GM06990 (cell line): Measurements from ENCODE around the gene FATE1.

ENCODE experiments used
- DNase-seq: peaks from one replicate; pipeline ENCODE4 v3.0.0-alpha.2; 2011; ENCODE audit not compliant: insufficient read length; ENCODE audit errors: extremely low read depth
- H3K27me3 ChIP-seq: replicated peaks from 2 replicates; pipeline ENCODE4 v1.6.0; 2011; ENCODE audit warnings: low read length; ENCODE audit not compliant: control insufficient read depth, insufficient read depth
- H3K36me3 ChIP-seq: 2 replicates; pipeline ENCODE4 v1.5.1; 2011; ENCODE audit warnings: low read length; ENCODE audit not compliant: control insufficient read depth, insufficient read depth
- H3K4me3 ChIP-seq: replicated peaks from 2 replicates; pipeline ENCODE4 v1.5.1; 2011; ENCODE audit warnings: low read depth, mild to moderate bottlenecking, control low read depth, low read length
- TF ChIP-seq, protein P1 (sequence below): IDR thresholded peaks from 2 replicates; pipeline ENCODE4 v1.5.1; 2011; ENCODE audit warnings: low read length, control low read depth, mild to moderate bottlenecking, inconsistent platforms; ENCODE audit not compliant: insufficient read depth, poor library complexity, severe bottlenecking

Gene FATE1

GRCh38 chrX:151715752-151716151 is at the start of gene FATE1:
TSS of gene FATE1 (plus strand) at chrX:151716035. CDS start at chrX:151716120, 85 bp downstream.
- TF ChIP-seq, protein P1, sequence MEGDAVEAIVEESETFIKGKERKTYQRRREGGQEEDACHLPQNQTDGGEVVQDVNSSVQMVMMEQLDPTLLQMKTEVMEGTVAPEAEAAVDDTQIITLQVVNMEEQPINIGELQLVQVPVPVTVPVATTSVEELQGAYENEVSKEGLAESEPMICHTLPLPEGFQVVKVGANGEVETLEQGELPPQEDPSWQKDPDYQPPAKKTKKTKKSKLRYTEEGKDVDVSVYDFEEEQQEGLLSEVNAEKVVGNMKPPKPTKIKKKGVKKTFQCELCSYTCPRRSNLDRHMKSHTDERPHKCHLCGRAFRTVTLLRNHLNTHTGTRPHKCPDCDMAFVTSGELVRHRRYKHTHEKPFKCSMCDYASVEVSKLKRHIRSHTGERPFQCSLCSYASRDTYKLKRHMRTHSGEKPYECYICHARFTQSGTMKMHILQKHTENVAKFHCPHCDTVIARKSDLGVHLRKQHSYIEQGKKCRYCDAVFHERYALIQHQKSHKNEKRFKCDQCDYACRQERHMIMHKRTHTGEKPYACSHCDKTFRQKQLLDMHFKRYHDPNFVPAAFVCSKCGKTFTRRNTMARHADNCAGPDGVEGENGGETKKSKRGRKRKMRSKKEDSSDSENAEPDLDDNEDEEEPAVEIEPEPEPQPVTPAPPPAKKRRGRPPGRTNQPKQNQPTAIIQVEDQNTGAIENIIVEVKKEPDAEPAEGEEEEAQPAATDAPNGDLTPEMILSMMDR, result no peak
- Histone ChIP-seq H3K36me3 (no peaks in the 10 kb centered on the region), H3K27me3 (no peaks in the 10 kb centered on the region; the same call in 1 of the 2 replicates), H3K4me3 (no peak within 1 kb of the TSS)
- no peak for DNase-seq

DNA sequence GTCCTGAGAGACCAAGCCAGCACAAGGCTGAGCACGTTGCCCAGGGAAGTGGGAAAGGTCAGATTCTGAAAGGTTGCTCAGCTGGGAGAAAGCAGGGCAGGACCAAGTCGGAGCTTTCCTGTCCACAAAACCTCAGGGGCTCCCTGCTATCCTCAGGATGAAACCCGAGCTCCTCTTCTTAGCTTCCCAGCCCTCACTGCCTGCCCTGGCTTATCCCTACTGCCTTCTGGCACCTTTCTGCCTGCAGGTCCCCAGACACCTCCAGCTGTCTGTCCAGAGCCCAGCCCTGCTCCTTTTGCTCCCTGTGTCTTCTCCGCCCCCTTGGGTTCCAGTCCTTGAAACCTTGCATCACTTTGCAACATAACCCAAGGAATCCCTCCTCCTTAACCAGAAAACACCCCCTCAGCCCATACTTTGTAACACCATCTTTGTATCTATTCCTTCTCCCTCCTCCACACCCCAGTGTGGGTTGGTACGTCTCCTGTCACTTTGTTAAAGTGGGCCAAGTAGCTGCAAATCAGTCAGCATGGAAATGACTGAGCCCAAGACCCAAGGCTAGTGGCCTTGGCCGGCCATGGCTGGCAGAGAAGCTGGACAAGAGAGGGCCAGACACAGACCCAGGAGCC is 40.6 kb upstream of the FATE1 start:
- H3K4me3 ChIP-seq, result no peak overlapping the region
- H3K36me3 ChIP-seq, result no peaks in the 10 kb centered on the region
- TF ChIP-seq, protein P1, result no peak
- no peak for DNase-seq
- H3K27me3 ChIP-seq, result no peaks in the 10 kb centered on the region; the same call in 1 of the 2 replicates

DNA sequence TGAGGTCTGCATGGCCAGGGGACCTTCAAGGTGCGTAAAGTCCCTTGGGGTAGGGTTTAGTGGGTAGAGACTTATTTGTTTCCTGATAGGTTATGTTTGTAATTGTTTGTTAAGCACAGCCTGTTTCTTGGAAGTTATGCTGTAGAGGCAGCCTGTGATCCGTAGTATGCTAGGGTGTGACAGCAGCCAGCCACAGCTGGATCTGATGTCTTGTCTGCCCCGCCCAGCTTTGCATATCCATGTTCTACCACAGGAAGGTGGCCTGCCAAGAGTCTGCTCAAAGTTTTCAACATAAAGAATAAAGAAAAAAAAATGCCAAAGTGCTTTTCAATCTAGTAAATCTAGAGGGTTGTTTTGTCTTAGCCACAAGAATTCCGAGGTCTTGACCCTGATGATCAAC is 39.6 kb upstream of the FATE1 start:
- H3K36me3 ChIP-seq, result no peaks in the 10 kb centered on the region
- H3K4me3 ChIP-seq, result no peak overlapping the region
- no peak for DNase-seq
- H3K27me3 ChIP-seq, result no peaks in the 10 kb centered on the region; the same call in 1 of the 2 replicates
- TF ChIP-seq, protein P1, result no peak

DNA sequence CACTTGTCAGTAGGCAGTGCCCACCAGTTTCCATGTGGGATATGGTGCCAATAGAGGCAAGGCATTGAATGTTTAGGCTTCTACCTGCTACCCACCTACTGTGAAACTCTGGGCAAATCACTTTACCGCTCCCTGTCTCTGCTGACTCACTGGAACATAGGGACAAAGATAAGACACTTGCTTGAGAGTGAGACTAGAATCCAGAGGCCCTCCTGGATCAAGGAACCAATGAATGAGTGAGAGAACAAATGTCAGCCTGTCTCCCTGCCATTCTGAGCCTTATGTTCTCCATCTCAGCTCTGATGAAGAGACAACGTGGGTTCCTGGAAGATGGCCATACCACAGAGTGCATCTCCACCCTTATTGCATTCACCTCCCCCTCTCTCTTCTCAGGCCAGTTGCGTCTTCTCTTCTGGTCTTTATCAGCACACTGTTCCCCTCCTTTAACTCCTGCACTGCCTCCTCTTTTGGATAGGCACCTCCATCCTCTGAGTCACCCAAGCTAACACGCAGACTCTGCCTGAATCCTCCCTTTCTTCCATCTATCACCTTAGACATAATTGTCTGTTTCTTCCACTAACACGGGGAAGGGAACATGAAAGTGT is 35.9 kb upstream of the FATE1 start:
- H3K27me3 ChIP-seq, result no peaks in the 10 kb centered on the region; the same call in 1 of the 2 replicates
- DNase-seq, result no peak
- TF ChIP-seq, protein P1, result no peak
- no peaks in the 10 kb centered on the region for H3K36me3 ChIP-seq
- no peak overlapping the region for H3K4me3 ChIP-seq

DNA sequence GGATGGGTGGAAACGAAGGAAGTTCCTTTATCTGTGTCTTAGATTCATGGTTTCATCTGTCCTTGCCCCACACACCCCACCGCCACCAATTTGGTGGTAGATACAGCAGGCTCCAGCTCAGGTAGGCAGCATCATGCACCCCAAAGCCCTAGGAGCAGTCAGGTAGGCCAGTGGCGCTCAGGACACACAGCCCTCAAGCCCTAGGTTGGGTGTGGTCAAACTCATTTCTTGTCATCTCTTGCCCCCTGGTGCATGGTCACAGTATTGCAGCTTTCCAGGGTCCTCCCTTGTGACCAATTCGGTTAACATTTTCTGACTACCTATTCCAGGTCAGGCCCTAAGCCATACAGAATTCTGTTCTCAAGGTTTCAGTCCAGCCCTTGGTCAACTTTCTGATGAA is 35.0 kb upstream of the FATE1 start:
- no peaks in the 10 kb centered on the region for H3K36me3 ChIP-seq
- peak; percentile 15 for DNase-seq
- TF ChIP-seq, protein P1, result peak; percentile 74

More for the DNA sequence above, 35.0 kb upstream of the FATE1 start:
- Histone ChIP-seq H3K4me3 (no peak overlapping the region), H3K27me3 (no peaks in the 10 kb centered on the region)
